Upper lobe of left lung (tissue), 6 donors: ENCODE results near the gene PMM1. TPM values are rescaled to one million over a fixed set of nuclear protein-coding genes. Genes with fewer than 3 reads are reported as not detected.

ENCODE experiments used
- ATAC-seq, 2 donors: fragments of 200-7000 bp; cut with Tn5 transposase; one replicate each; pipeline ENCODE4 v1.9.1; 2022; ENCODE audit warnings: mild to moderate bottlenecking in 2 of 2, moderate library complexity in 2 of 2; ENCODE audit not compliant: low FRiP score in 2 of 2
- DNase-seq, 2 donors: peaks; one replicate each; pipeline ENCODE4 v3.0.0-alpha.2; 2019 to 2020
- H3K27ac ChIP-seq, 4 donors: fragments of 200-600 bp; sonication (generic); one replicate each; pipeline ENCODE4 v1.5.1; 2016 to 2019
- H3K27me3 ChIP-seq, 4 donors: fragments of 200-600 bp; sonication (generic); one replicate each; pipeline ENCODE4 v1.5.1; 2017 to 2019
- H3K36me3 ChIP-seq, 4 donors: fragments of 200-600 bp; sonication (generic); one replicate each; pipeline ENCODE4 v1.5.1; 2016 to 2019
- H3K4me1 ChIP-seq, 4 donors: fragments of 200-600 bp; sonication (generic); one replicate each; pipeline ENCODE4 v1.5.1; 2018 to 2019
- H3K4me3 ChIP-seq, 4 donors: fragments of 200-600 bp; sonication (generic); one replicate each; pipeline ENCODE4 v1.5.1; 2017 to 2019; ENCODE audit warnings: mild to moderate bottlenecking in 2 of 4, moderate library complexity in 1 of 4
- H3K9me3 ChIP-seq, 4 donors: fragments of 200-600 bp; sonication (generic); one replicate each; pipeline ENCODE4 v1.5.1; 2018 to 2019
- EP300 ChIP-seq, 4 donors: sonication (generic); formaldehyde crosslinking; IDR thresholded peaks; one replicate each; pipeline ENCODE4 v1.5.1; 2017; ENCODE audit warnings: antibody characterized with exemption in 4 of 4, control low read depth in 2 of 4
- POLR2A ChIP-seq, 4 donors: fragments of 450-650 bp; IDR thresholded peaks; one replicate each; pipeline ENCODE4 v1.5.1; 2016 to 2017; ENCODE audit warnings: antibody characterized with exemption in 4 of 4, mild to moderate bottlenecking in 2 of 4
- POLR2AphosphoS5 ChIP-seq, 2 donors: sonication (generic); formaldehyde crosslinking; IDR thresholded peaks; one replicate each; pipeline ENCODE4 v1.5.1; 2017; ENCODE audit warnings: antibody characterized with exemption in 2 of 2
- WGBS, 2 donors: methylation state at CpG; one replicate each; pipeline ENCODE4 v1.1.5; 2017 to 2018; 5-methylcytosine and 5-hydroxymethylcytosine counted together
- total RNA-seq, 6 donors: library from RNA; depleted of rRNA in 4 of 6; stranded (reverse); fragments of >200 nt in 4 of 6; gene quantifications; one replicate each; pipeline versions ENCODE4 v1.1.0 to v1.2.1, GENCODE V29; 2016 to 2021
- TF ChIP-seq, protein P1 (sequence below), 6 experiments: fragments of 450-650 bp in 4 of 6; fragments of 200-600 bp in 2 of 6; sonication (generic) in 2 of 6; IDR thresholded peaks; one replicate each; pipeline ENCODE4 v1.5.1; 2016 to 2019; ENCODE audit warnings: antibody characterized with exemption in 6 of 6
- donor health status: DM: no; HTN: no; CAD: no; lungs with moderate emphysema.
- donor health status: DM: no; HTN: yes; CAD: no; lungs with severe emphysema.

The PMM1 gene
- total RNA-seq, 6 donors from 2014 or later: 42.1 to 226 (median 105) TPM

GRCh38 chr22:41528938-41529561, 60.6 kb downstream of the PMM1 start:
- ATAC-seq (no peak), DNase-seq (peak in 1 of 2 donors; percentile 50)
- Histone ChIP-seq H3K36me3 (peaks cover 26 to 89% (median 77%) of the 10 kb centered on the region in 4 donors), H3K4me3 (no peak overlapping the region), H3K4me1 (peaks cover 10 to 25% (median 18%) of the 10 kb centered on the region in 4 donors), H3K27ac (no peak overlapping the region), H3K9me3 (no peaks in the 10 kb centered on the region), H3K27me3 (no peaks in the 10 kb centered on the region)
- 80 to 87% methylated on average over 9 to 13 of the region's 13 CpGs for WGBS, 2 donors
- TF ChIP-seq EP300 (IDR thresholded peaks at IDR 0.05) (no peak), POLR2AphosphoS5 (IDR thresholded peaks at IDR 0.05) (no peak), POLR2A (IDR thresholded peaks at IDR 0.05) (no peak)
- TF ChIP-seq, protein P1, sequence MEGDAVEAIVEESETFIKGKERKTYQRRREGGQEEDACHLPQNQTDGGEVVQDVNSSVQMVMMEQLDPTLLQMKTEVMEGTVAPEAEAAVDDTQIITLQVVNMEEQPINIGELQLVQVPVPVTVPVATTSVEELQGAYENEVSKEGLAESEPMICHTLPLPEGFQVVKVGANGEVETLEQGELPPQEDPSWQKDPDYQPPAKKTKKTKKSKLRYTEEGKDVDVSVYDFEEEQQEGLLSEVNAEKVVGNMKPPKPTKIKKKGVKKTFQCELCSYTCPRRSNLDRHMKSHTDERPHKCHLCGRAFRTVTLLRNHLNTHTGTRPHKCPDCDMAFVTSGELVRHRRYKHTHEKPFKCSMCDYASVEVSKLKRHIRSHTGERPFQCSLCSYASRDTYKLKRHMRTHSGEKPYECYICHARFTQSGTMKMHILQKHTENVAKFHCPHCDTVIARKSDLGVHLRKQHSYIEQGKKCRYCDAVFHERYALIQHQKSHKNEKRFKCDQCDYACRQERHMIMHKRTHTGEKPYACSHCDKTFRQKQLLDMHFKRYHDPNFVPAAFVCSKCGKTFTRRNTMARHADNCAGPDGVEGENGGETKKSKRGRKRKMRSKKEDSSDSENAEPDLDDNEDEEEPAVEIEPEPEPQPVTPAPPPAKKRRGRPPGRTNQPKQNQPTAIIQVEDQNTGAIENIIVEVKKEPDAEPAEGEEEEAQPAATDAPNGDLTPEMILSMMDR (IDR thresholded peaks at IDR 0.05): no peak

GRCh38 chr22:41528132-41528766, 61.4 kb downstream of the PMM1 start:
- peaks cover 10 to 33% (median 24%) of the 10 kb centered on the region in 4 donors for H3K4me1 ChIP-seq
- peaks cover 26 to 90% (median 79%) of the 10 kb centered on the region in 4 donors for H3K36me3 ChIP-seq
- H3K4me3 ChIP-seq: no peak overlapping the region
- no peaks in the 10 kb centered on the region for H3K9me3 ChIP-seq
- H3K27ac ChIP-seq: no peak overlapping the region
- TF ChIP-seq EP300 (IDR thresholded peaks at IDR 0.05): no peak
- TF ChIP-seq, protein P1 (IDR thresholded peaks at IDR 0.05): no peak
- TF ChIP-seq POLR2AphosphoS5 (IDR thresholded peaks at IDR 0.05): no peak
- TF ChIP-seq POLR2A (IDR thresholded peaks at IDR 0.05): no peak
- DNase-seq (peak in 1 of 2 donors; percentile 63), ATAC-seq (no peak)
- H3K27me3 ChIP-seq: no peaks in the 10 kb centered on the region
- WGBS, 2 donors: 86 to 91% methylated on average over 8 to 14 of the region's 16 CpGs

Other genes starting within 250 kb of the PMM1 start
- 10 to 100 TPM; 12.6 to 41.8 (median 19.4) TPM for gene TEF, start 207.9 kb downstream of the PMM1 start, total RNA-seq
- 10 to 100 TPM; 32.8 to 53.6 (median 50.1) TPM for gene TOB2, start 143.0 kb downstream of the PMM1 start, total RNA-seq
- 10 to 100 TPM in 5 of 6 donors, 1 to 10 TPM in 1; 9.4 to 49.3 (median 31.2) TPM for gene PHF5A, start 121.1 kb downstream of the PMM1 start, total RNA-seq
- 100 to 1,000 TPM in 1 of 6 donors, 10 to 100 TPM in 5; 51.3 to 102 (median 83.4) TPM for gene ACO2, start 120.7 kb downstream of the PMM1 start, total RNA-seq
- gene POLR3H, start 45.4 kb downstream of the PMM1 start, total RNA-seq: 10 to 100 TPM; 35.6 to 73.5 (median 53.0) TPM
- gene CSDC2, start 28.8 kb downstream of the PMM1 start, total RNA-seq: 1 to 10 TPM; 1.3 to 8.4 (median 5.7) TPM
- 10 to 100 TPM; 28.2 to 41.5 (median 31.1) TPM for gene DESI1, start 31.2 kb upstream of the PMM1 start, total RNA-seq
- gene XRCC6, start 31.5 kb upstream of the PMM1 start, total RNA-seq: 100 to 1,000 TPM in 5 of 6 donors, 10 to 100 TPM in 1; 83.8 to 209 (median 167) TPM
- 100 to 1,000 TPM in 3 of 6 donors, 10 to 100 TPM in 3; 40.9 to 124 (median 92.0) TPM for gene SNU13, start 99.0 kb upstream of the PMM1 start, total RNA-seq
- 10 to 100 TPM in 2 of 6 donors, 1 to 10 TPM in 3, under 1 TPM in 1; 0.89 to 20.7 (median 5.7) TPM for gene MEI1, start 109.7 kb upstream of the PMM1 start, total RNA-seq
- 10 to 100 TPM in 2 of 6 donors, 1 to 10 TPM in 4; 5.5 to 12.6 (median 8.8) TPM for gene CCDC134, start 210.8 kb upstream of the PMM1 start, total RNA-seq
- gene SREBF2, start 243.3 kb upstream of the PMM1 start, total RNA-seq: 100 to 1,000 TPM; 124 to 175 (median 145) TPM